CD14-positive monocyte (primary cell): ENCODE results near the gene CYP26A1. TPM values are rescaled to one million over a fixed set of nuclear protein-coding genes. Genes with fewer than 3 reads are reported as not detected.

Source experiments
- DNase-seq, 3 donors: peaks; one replicate each; pipeline ENCODE4 v3.0.0-alpha.2; 2011 to 2022
- H2AFZ ChIP-seq: 2 replicates; pipeline ENCODE4 v1.6.0; 2012; ENCODE audit warnings: mild to moderate bottlenecking, low read depth, low read length, inconsistent platforms; ENCODE audit not compliant: insufficient read depth, poor library complexity, severe bottlenecking
- H3K27ac ChIP-seq, 2 donors: 1 replicate in 1 of 2; 2 replicates in 1 of 2; pipeline ENCODE4 v1.5.1; 2012 to 2013; ENCODE audit warnings: low read length in 2 of 2, control low read depth in 1 of 2, inconsistent platforms in 1 of 2, low read depth in 1 of 2, mild to moderate bottlenecking in 1 of 2
- H3K27me3 ChIP-seq, 2 donors: one replicate each; pipeline versions ENCODE4 v1.6.0 to v1.6.1; 2011 to 2013; ENCODE audit warnings: low read length in 2 of 2; ENCODE audit not compliant: control insufficient read depth in 2 of 2, insufficient read depth in 2 of 2
- H3K36me3 ChIP-seq, 2 donors: replicated peaks in 1 of 2; 1 replicate in 1 of 2; 2 replicates in 1 of 2; pipeline versions ENCODE4 v1.5.1 to v1.6.1; 2012 to 2013; ENCODE audit warnings: low read length in 2 of 2, control low read depth in 1 of 2, inconsistent platforms in 1 of 2, mild to moderate bottlenecking in 1 of 2; ENCODE audit not compliant: insufficient read depth in 2 of 2, control insufficient read depth in 1 of 2
- H3K4me1 ChIP-seq, 2 donors: 1 replicate in 1 of 2; 2 replicates in 1 of 2; pipeline versions ENCODE4 v1.5.1 to v1.6.1; 2012 to 2013; ENCODE audit warnings: low read length in 2 of 2, control low read depth in 1 of 2, inconsistent platforms in 1 of 2, mild to moderate bottlenecking in 1 of 2, moderate library complexity in 1 of 2; ENCODE audit not compliant: insufficient read depth in 2 of 2, control insufficient read depth in 1 of 2
- H3K4me2 ChIP-seq: replicated peaks from 2 replicates; pipeline ENCODE3; 2012; ENCODE audit warnings: low read length, moderate library complexity, mild to moderate bottlenecking; ENCODE audit not compliant: poor library complexity, severe bottlenecking; ENCODE audit errors: extremely low read depth
- H3K4me3 ChIP-seq, 3 experiments: fragments of 200-600 bp in 1 of 3; sonication (generic) in 1 of 3; replicated peaks in 1 of 3; 1 replicate in 2 of 3; 2 replicates in 1 of 3; pipeline ENCODE4 v1.5.1; 2011 to 2013; ENCODE audit warnings: low read length in 3 of 3, mild to moderate bottlenecking in 3 of 3, control low read depth in 2 of 3, low read depth in 2 of 3, inconsistent platforms in 1 of 3, moderate library complexity in 1 of 3
- H3K79me2 ChIP-seq: 2 replicates; pipeline ENCODE4 v1.6.0; 2012; ENCODE audit warnings: mild to moderate bottlenecking, control low read depth, inconsistent platforms, low read length, moderate library complexity; ENCODE audit not compliant: insufficient read depth
- H3K9ac ChIP-seq: 2 replicates; pipeline ENCODE4 v1.6.0; 2017; ENCODE audit warnings: low read length, mild to moderate bottlenecking; ENCODE audit not compliant: insufficient read depth, poor library complexity, severe bottlenecking
- H3K9me3 ChIP-seq, 2 donors: replicated peaks in 1 of 2; 1 replicate in 1 of 2; 2 replicates in 1 of 2; pipeline versions ENCODE4 v1.5.1 to v1.6.1; 2012 to 2013; ENCODE audit warnings: low read length in 2 of 2, control low read depth in 1 of 2; ENCODE audit not compliant: control insufficient read depth in 1 of 2, insufficient read depth in 1 of 2
- H4K20me1 ChIP-seq: 2 replicates; pipeline ENCODE4 v1.6.0; 2012; ENCODE audit warnings: mild to moderate bottlenecking, low read length, control low read depth, moderate library complexity; ENCODE audit not compliant: insufficient read depth
- H3K27ac Mint-ChIP-seq, 7 donors: one replicate each; pipeline ENCODE4 v1.8.0; 2020; ENCODE audit warnings: mild to moderate bottlenecking in 7 of 7, mixed read lengths in 7 of 7, moderate library complexity in 6 of 7, inconsistent platforms in 2 of 7
- H3K27me3 Mint-ChIP-seq, 3 donors: one replicate each; pipeline ENCODE4 v1.8.0; 2021 to 2022; ENCODE audit warnings: low read depth in 3 of 3, mild to moderate bottlenecking in 3 of 3, mixed read lengths in 3 of 3, moderate library complexity in 3 of 3, inconsistent platforms in 1 of 3
- H3K36me3 Mint-ChIP-seq, 2 donors: one replicate each; pipeline ENCODE4 v1.8.0; 2020; ENCODE audit warnings: mixed read lengths in 2 of 2, inconsistent platforms in 1 of 2, mild to moderate bottlenecking in 1 of 2
- H3K4me1 Mint-ChIP-seq: one replicate; pipeline ENCODE4 v1.8.0; 2020; ENCODE audit warnings: mild to moderate bottlenecking, mixed read lengths
- H3K4me3 Mint-ChIP-seq, 2 donors: one replicate each; pipeline ENCODE4 v1.8.0; 2020; ENCODE audit warnings: mild to moderate bottlenecking in 2 of 2, mixed read lengths in 2 of 2, moderate library complexity in 1 of 2
- H3K9me3 Mint-ChIP-seq, 7 donors: one replicate each; pipeline ENCODE4 v1.8.0; 2020 to 2022; ENCODE audit warnings: mixed read lengths in 7 of 7, mild to moderate bottlenecking in 6 of 7, moderate library complexity in 6 of 7, inconsistent platforms in 2 of 7
- WGBS: methylation state at CpG from one replicate; pipeline ENCODE4 v1.1.5; 2013; ENCODE audit warnings: missing lambda C conversion rate; ENCODE audit not compliant: insufficient coverage; 5-methylcytosine and 5-hydroxymethylcytosine counted together
- intact Hi-C, 2 donors: fragments of 100-400 bp; cut with micrococcal nuclease; formaldehyde crosslinking; loops; one replicate each; pipeline versions ENCODE4 v1.15.0 to v1.15.1; 2023
- polyA plus RNA-seq, 3 donors: library from polyadenylated mRNA; depleted of rRNA in 1 of 3; unstranded in 2 of 3; stranded (reverse) in 1 of 3; fragments of 300-500 nt in 2 of 3; fragments of >200 nt in 1 of 3; fragmentation: Illumina TruSeq in 2 of 3; gene quantifications; 1 replicate in 2 of 3; 2 replicates in 1 of 3; pipeline ENCODE4 v1.2.3, GENCODE V29; 2012 to 2021
- TF ChIP-seq, protein P1 (sequence below): fragments of 200-600 bp; IDR thresholded peaks from one replicate; pipeline ENCODE4 v1.8.0; 2022; ENCODE audit warnings: antibody characterized with exemption, mild to moderate bottlenecking

The CYP26A1 gene
- polyA plus RNA-seq, 3 donors: not detected

- Mint-ChIP-seq H3K27ac (no peak overlapping the region), H3K4me3 (no peak overlapping the region), H3K4me1 (no peaks in the 10 kb centered on the region), H3K27me3 (peaks cover 2 to 3% (median 3%) of the 10 kb centered on the region in 3 donors), H3K36me3 (no peaks in the 10 kb centered on the region), H3K9me3 (peaks cover 0 to 10% (median 3%) of the 10 kb centered on the region in 7 donors)
- Histone ChIP-seq H3K27me3 (no peaks in the 10 kb centered on the region), H3K79me2 (no peaks in the 10 kb centered on the region), H2AFZ (no peak overlapping the region), H3K9me3 (no peaks in the 10 kb centered on the region), H3K4me2 (no peak overlapping the region), H3K4me3 (no peak overlapping the region), H3K27ac (no peak overlapping the region), H3K4me1 (no peaks in the 10 kb centered on the region), H3K9ac (no peak overlapping the region), H3K36me3 (no peaks in the 10 kb centered on the region), H4K20me1 (no peaks in the 10 kb centered on the region)
- no peak for DNase-seq
- intact Hi-C loops: no loop called here
- no CpG with 5 or more reads among the region's 1 CpG for whole genome bisulfite sequencing
- TF ChIP-seq, protein P1, sequence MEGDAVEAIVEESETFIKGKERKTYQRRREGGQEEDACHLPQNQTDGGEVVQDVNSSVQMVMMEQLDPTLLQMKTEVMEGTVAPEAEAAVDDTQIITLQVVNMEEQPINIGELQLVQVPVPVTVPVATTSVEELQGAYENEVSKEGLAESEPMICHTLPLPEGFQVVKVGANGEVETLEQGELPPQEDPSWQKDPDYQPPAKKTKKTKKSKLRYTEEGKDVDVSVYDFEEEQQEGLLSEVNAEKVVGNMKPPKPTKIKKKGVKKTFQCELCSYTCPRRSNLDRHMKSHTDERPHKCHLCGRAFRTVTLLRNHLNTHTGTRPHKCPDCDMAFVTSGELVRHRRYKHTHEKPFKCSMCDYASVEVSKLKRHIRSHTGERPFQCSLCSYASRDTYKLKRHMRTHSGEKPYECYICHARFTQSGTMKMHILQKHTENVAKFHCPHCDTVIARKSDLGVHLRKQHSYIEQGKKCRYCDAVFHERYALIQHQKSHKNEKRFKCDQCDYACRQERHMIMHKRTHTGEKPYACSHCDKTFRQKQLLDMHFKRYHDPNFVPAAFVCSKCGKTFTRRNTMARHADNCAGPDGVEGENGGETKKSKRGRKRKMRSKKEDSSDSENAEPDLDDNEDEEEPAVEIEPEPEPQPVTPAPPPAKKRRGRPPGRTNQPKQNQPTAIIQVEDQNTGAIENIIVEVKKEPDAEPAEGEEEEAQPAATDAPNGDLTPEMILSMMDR: no peak
Observed at GRCh38 chr10:93103953-93104352, 30.3 kb downstream of the CYP26A1 start.

GRCh38 chr10:93106631-93107072, 33.0 kb downstream of the CYP26A1 start:
- no peak overlapping the region for H3K4me3 ChIP-seq
- no peaks in the 10 kb centered on the region for H4K20me1 ChIP-seq
- intact Hi-C loops: no loop called here
- no peaks in the 10 kb centered on the region for H3K27me3 ChIP-seq
- H2AFZ ChIP-seq: no peak overlapping the region
- no peaks in the 10 kb centered on the region for H3K4me1 ChIP-seq
- no peak overlapping the region for H3K4me2 ChIP-seq
- 100% methylated on average over 2 of the region's 2 CpGs for WGBS
- H3K4me1 Mint-ChIP-seq: no peaks in the 10 kb centered on the region
- H3K9me3 ChIP-seq: no peaks in the 10 kb centered on the region
- peaks cover 2% of the 10 kb centered on the region in 3 donors for H3K27me3 Mint-ChIP-seq
- TF ChIP-seq, protein P1: no peak
- no peaks in the 10 kb centered on the region for H3K36me3 ChIP-seq
- H3K27ac Mint-ChIP-seq: no peak overlapping the region
- H3K79me2 ChIP-seq: no peaks in the 10 kb centered on the region
- H3K9me3 Mint-ChIP-seq: peaks cover 0 to 9% (median 3%) of the 10 kb centered on the region in 7 donors
- no peak for DNase-seq
- H3K27ac ChIP-seq: no peak overlapping the region
- H3K4me3 Mint-ChIP-seq: no peak overlapping the region
- no peaks in the 10 kb centered on the region for H3K36me3 Mint-ChIP-seq
- no peak overlapping the region for H3K9ac ChIP-seq
